GM12878 (cell line): ENCODE results near the gene POLD2. TPM values are rescaled to one million over a fixed set of nuclear protein-coding genes. Genes with fewer than 3 reads are reported as not detected.

Experiments used
- ATAC-seq: fragments of 200-7000 bp; cut with Tn5 transposase; 3 replicates; pipeline ENCODE4 v1.9.1; 2020; ENCODE audit warnings: mild to moderate bottlenecking, moderate library complexity
- BruUV-seq: library from RNA; stranded (reverse); fragments of 400-500 nt; replicated peaks from 2 replicates; lab custom pipeline; 2021; lab: Mats Ljungman, UMichigan
- CTCF ChIA-PET: fragments of 300-600 bp; sonication (Branson Sonifier 250); formaldehyde crosslinking; extraction: SDS; loops from one replicate; lab custom pipeline; 2021; ENCODE audit warnings: inconsistent platforms; lab: Yijun Ruan, JAX
- POLR2A ChIA-PET: fragments of 350-600 bp; formaldehyde crosslinking; extraction: SDS; loops from one replicate; lab custom pipeline; 2021; ENCODE audit warnings: inconsistent platforms; lab: Charles Lee
- RAD21 ChIA-PET: fragments of 300-600 bp; sonication (Branson Sonifier 250); formaldehyde crosslinking; loops from one replicate; lab custom pipeline; 2023; ENCODE audit warnings: antibody characterized with exemption; ENCODE audit not compliant: unreplicated experiment; lab: Charles Lee
- SMC1A ChIA-PET: fragments of 300-600 bp; sonication (Branson Sonifier 250); formaldehyde crosslinking; loops from one replicate; lab custom pipeline; 2023; ENCODE audit not compliant: unreplicated experiment, uncharacterized antibody; lab: Charles Lee
- DNase-seq: peaks from one replicate; pipeline ENCODE4 v3.0.0-alpha.2; 2011; ENCODE audit warnings: low read depth, low spot score
- FAIRE-seq: peaks from 3 replicates; lab custom pipeline; 2011; peaks lifted over from hg19 to GRCh38; lab: Jason Lieb, UNC
- H2AFZ ChIP-seq: 2 replicates; pipeline ENCODE4 v1.6.0; 2011; ENCODE audit warnings: low read depth, low read length, control low read depth; ENCODE audit not compliant: control insufficient read depth
- H3K27ac ChIP-seq: 2 replicates; pipeline ENCODE4 v1.5.1; 2011; ENCODE audit warnings: control low read depth; ENCODE audit not compliant: control insufficient read depth, insufficient read depth
- H3K27me3 ChIP-seq, 2 experiments: replicated peaks in 1 of 2; 2 replicates each; pipeline versions ENCODE4 v1.6.0 to v1.6.1; 2011; ENCODE audit warnings: low read length in 1 of 2; ENCODE audit not compliant: control insufficient read depth in 2 of 2, insufficient read depth in 2 of 2
- H3K36me3 ChIP-seq, 2 experiments: 2 replicates each; pipeline ENCODE4 v1.5.1; 2011; ENCODE audit warnings: low read length in 1 of 2; ENCODE audit not compliant: control insufficient read depth in 2 of 2, insufficient read depth in 2 of 2
- H3K4me1 ChIP-seq: 2 replicates; pipeline ENCODE4 v1.6.1; 2011; ENCODE audit warnings: mild to moderate bottlenecking, low read length, moderate library complexity, mixed read lengths; ENCODE audit not compliant: control insufficient read depth, insufficient read depth
- H3K4me2 ChIP-seq: 2 replicates; pipeline ENCODE4 v1.6.0; 2011; ENCODE audit warnings: control low read depth; ENCODE audit not compliant: control insufficient read depth, insufficient read depth
- H3K4me3 ChIP-seq: fragments of 200-600 bp; sonication (generic); 2 replicates; pipeline ENCODE4 v1.5.1; 2016
- H3K79me2 ChIP-seq: 2 replicates; pipeline ENCODE4 v1.6.0; 2011; ENCODE audit warnings: low read length; ENCODE audit not compliant: control insufficient read depth, insufficient read depth
- H3K9ac ChIP-seq: 2 replicates; pipeline ENCODE4 v1.8.0; 2011; ENCODE audit warnings: low read length, control low read depth, mixed read lengths; ENCODE audit not compliant: control insufficient read depth, insufficient read depth
- H3K9me3 ChIP-seq: replicated peaks from 3 replicates; pipeline ENCODE4 v1.5.1; 2011; ENCODE audit warnings: mild to moderate bottlenecking, low read length; ENCODE audit not compliant: control insufficient read depth, insufficient read depth
- H4K20me1 ChIP-seq: 2 replicates; pipeline ENCODE4 v1.6.0; 2011; ENCODE audit not compliant: control insufficient read depth, insufficient read depth
- SIN3A ChIP-seq: IDR thresholded peaks from 2 replicates; pipeline ENCODE4 v1.6.1; 2012; ENCODE audit warnings: low read depth, low read length, improper control_type of control experiment
- SUPT20H ChIP-seq: IDR thresholded peaks from 2 replicates; pipeline ENCODE4 v1.6.1; 2011; ENCODE audit warnings: low read depth, mild to moderate bottlenecking, low read length, moderate library complexity, borderline replicate concordance; ENCODE audit not compliant: control insufficient read depth
- TARDBP ChIP-seq: IDR thresholded peaks from 2 replicates; pipeline ENCODE4 v1.6.1; 2016; ENCODE audit warnings: borderline replicate concordance
- in situ Hi-C: fragments of 300-500 bp; cut with MboI; formaldehyde crosslinking; loops from 9 replicates; pipeline ENCODE4 v1.14.3; 2018; ENCODE audit warnings: mixed read lengths
- intact Hi-C: fragments of 100-400 bp; cut with micrococcal nuclease; formaldehyde crosslinking; loops from one replicate; pipeline ENCODE4 v1.14.2; 2022; ENCODE audit not compliant: unreplicated experiment
- polyA plus RNA-seq, 11 experiments: library from polyadenylated mRNA; depleted of rRNA in 4 of 11; unstranded in 6 of 11; stranded (reverse) in 5 of 11; fragments of >200 nt; fragmentation: Nextera tagmentation in 4 of 11; fragmentation: Illumina TruSeq in 1 of 11; extraction: Ambion mirVana in 4 of 11; extraction: Trizol in 1 of 11; gene quantifications; 1 replicate in 1 of 11; 2 replicates in 10 of 11; pipeline versions ENCODE4 v1.2.1 to v1.2.3, GENCODE V29; 2011 to 2016; ENCODE audit warnings: inconsistent platforms in 2 of 11, missing spikeins in 2 of 11, low read depth in 1 of 11
- total RNA-seq, 4 experiments: library from RNA; depleted of rRNA in 3 of 4; stranded (reverse); fragments of >200 nt in 3 of 4; fragmentation: Illumina TruSeq in 1 of 4; extraction: Trizol in 1 of 4; gene quantifications; 2 replicates each; pipeline versions ENCODE4 v1.2.1 to v1.2.3, GENCODE V29; 2013 to 2021
- TF ChIP-seq, protein P1 (sequence below): fragments of 450-650 bp; IDR thresholded peaks from 2 replicates; pipeline ENCODE4 v1.6.1; 2017; ENCODE audit warnings: mild to moderate bottlenecking, low read depth, inconsistent platforms; ENCODE audit not compliant: poor library complexity, severe bottlenecking
- TF ChIP-seq, protein P2 (sequence below): fragments of 450-650 bp; IDR thresholded peaks from 2 replicates; pipeline ENCODE4 v1.6.1; 2016; ENCODE audit warnings: mild to moderate bottlenecking

POLD2 gene
- total and polyA plus RNA-seq, 10 of the 15 experiments (the other 5 are each of a cell fraction or from before 2014, with no cell fraction given), result 19.1 to 287 (median 169) TPM

DNA sequence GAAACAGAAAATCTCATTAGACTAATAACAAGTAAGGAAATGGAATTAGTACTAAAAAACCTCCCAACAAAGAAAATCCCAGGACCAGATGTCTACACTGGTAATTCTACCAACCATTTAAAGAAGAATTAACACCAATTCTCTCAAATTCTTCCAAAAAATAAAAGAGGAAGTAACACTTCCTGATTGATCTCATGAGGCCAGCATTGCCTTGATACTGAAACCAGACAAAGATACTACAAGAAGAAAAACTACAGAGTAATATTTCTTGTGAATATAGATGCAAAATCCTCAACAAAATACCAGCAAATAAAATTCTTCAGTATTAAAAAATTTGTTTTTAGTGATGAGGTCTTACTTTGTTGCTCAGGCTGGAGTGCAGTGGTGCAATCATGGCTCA lies 44.6 kb upstream of the POLD2 start:
- in situ Hi-C loops, result no loop called here
- no peak for FAIRE-seq
- Histone ChIP-seq H2AFZ (no peak overlapping the region), H3K4me3 (no peak overlapping the region), H3K9ac (no peak overlapping the region), H3K4me1 (no peaks in the 10 kb centered on the region), H3K4me2 (no peak overlapping the region), H4K20me1 (no peaks in the 10 kb centered on the region), H3K36me3 (no peaks in the 10 kb centered on the region), H3K9me3 (no peaks in the 10 kb centered on the region)
- peak; percentile 80 for ATAC-seq
- no peak for DNase-seq
- intact Hi-C loops, result no loop called here
- POLR2A ChIA-PET, result no interaction called here
- no TSS peak for BruUV-seq
- TF ChIP-seq, protein P1, sequence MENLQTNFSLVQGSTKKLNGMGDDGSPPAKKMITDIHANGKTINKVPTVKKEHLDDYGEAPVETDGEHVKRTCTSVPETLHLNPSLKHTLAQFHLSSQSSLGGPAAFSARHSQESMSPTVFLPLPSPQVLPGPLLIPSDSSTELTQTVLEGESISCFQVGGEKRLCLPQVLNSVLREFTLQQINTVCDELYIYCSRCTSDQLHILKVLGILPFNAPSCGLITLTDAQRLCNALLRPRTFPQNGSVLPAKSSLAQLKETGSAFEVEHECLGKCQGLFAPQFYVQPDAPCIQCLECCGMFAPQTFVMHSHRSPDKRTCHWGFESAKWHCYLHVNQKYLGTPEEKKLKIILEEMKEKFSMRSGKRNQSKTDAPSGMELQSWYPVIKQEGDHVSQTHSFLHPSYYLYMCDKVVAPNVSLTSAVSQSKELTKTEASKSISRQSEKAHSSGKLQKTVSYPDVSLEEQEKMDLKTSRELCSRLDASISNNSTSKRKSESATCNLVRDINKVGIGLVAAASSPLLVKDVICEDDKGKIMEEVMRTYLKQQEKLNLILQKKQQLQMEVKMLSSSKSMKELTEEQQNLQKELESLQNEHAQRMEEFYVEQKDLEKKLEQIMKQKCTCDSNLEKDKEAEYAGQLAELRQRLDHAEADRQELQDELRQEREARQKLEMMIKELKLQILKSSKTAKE, result no peak
- TF ChIP-seq TARDBP (no peak), SIN3A (no peak), SUPT20H (no peak)
- TF ChIP-seq, protein P2, sequence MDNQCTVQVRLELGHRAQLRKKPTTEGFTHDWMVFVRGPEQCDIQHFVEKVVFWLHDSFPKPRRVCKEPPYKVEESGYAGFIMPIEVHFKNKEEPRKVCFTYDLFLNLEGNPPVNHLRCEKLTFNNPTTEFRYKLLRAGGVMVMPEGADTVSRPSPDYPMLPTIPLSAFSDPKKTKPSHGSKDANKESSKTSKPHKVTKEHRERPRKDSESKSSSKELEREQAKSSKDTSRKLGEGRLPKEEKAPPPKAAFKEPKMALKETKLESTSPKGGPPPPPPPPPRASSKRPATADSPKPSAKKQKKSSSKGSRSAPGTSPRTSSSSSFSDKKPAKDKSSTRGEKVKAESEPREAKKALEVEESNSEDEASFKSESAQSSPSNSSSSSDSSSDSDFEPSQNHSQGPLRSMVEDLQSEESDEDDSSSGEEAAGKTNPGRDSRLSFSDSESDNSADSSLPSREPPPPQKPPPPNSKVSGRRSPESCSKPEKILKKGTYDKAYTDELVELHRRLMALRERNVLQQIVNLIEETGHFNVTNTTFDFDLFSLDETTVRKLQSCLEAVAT, result no peak
- TF ChIP-seq, all 136 proteins: peak for 0
- CTCF ChIA-PET, result no interaction called here
- no peaks in the 10 kb centered on the region for H3K79me2 ChIP-seq
- SMC1A ChIA-PET, result no interaction called here
- RAD21 ChIA-PET, result no interaction called here
- H3K27me3 ChIP-seq, result no peaks in the 10 kb centered on the region; a peak in 1 of 4 replicates
- H3K27ac ChIP-seq, result no peak overlapping the region
